ENCODE data around the gene SAMD4B. TPM values are rescaled to one million over a fixed set of nuclear protein-coding genes. Genes with fewer than 3 reads are reported as not detected.

SAMD4B gene
- total and polyA plus RNA-seq, 2 experiments from 2014 or later = 104 to 172 TPM

DNA sequence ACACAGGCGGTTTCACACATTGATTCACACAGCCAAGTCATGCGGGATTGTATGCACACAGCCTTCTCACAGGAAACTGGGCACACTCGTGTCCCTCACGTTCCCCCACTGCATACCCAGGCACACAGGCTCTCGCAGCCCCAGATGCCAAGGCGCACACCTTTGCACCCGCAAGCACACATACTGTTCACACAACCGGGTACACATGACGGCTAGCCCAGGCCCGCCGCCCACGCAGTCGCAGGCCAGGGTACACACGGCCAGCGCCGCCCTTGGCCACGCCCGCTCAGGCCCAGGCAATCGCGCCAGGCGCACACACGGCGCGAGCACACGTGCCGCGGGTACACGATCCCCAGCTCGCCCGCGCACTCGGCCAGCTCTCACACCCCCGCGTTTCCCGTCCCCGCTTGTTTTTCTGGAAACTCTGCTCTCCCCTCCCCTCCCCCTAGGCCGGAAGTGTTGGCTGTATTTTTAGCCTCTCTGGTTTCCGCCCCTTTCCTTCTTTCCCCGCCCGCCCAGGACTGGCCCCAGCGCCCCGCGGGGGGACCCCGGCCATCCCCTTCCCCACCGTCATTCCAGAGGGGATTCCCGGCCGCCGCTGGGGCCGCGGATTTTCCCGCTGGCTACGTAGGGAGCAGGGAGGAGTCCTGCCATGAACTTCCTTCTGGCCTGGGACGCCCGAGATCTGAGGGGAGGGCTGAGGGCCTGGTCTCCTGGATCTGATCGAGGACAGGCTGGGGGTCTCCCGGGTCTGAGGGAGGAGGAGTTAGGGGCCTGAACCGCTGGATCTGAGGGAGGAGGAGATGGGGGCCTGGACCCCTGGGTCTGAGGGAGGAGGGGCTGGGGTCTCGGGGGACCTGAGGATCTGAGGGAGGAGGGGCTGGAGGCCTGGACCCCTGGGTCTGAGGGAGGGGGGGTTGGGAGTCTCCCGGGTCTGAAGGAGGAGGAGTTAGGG, 60.4 kb downstream of the SAMD4B start:
- Mint-ChIP-seq H3K4me1 (peaks cover 46% of the 10 kb centered on the region), H3K4me3 (peak overlapping the region; percentile 85), H3K27ac (peak overlapping the region; percentile 99), H3K36me3 (ENCODE audit: low read depth) (peaks cover 12% of the 10 kb centered on the region), H3K27me3 (ENCODE audit: insufficient read depth, low read depth, poor library complexity) (peaks cover 23% of the 10 kb centered on the region), H3K9me3 (peaks cover 4% of the 10 kb centered on the region; the same call in 1 of the 3 replicates)
- H4K20me1 ChIP-seq (replicated peaks; ENCODE audit: insufficient read depth) = no peaks in the 10 kb centered on the region; the same call in 1 of the 2 replicates
- H3K27ac ChIP-seq (ENCODE audit: low read depth) = peak overlapping the region; percentile 100
- TF ChIP-seq STAT1 (IDR thresholded peaks at IDR 0.05; ENCODE audit: unreplicated experiment) (no peak), ZNF331 (CRISPR knock-in tag; IDR thresholded peaks at IDR 0.05; ENCODE audit: low read depth) (no peak), CREB1 (CRISPR knock-in tag; IDR thresholded peaks at IDR 0.05; ENCODE audit: low read depth) (peak; percentile 80), JUNB (IDR thresholded peaks at IDR 0.05; ENCODE audit: unreplicated experiment) (no peak), EZH2phosphoT487 (IDR thresholded peaks at IDR 0.05; ENCODE audit: unreplicated experiment) (no peak), ZNF114 (CRISPR knock-in tag; IDR thresholded peaks at IDR 0.05) (no peak), POLR2AphosphoS5 (IDR thresholded peaks at IDR 0.05; ENCODE audit: low read depth) (peak; percentile 64), NANOG (IDR thresholded peaks at IDR 0.05; ENCODE audit: borderline replicate concordance) (no peak), EZH2 (IDR thresholded peaks at IDR 0.05; ENCODE audit: low read depth, unreplicated experiment) (no peak)
- TF ChIP-seq, protein P1, sequence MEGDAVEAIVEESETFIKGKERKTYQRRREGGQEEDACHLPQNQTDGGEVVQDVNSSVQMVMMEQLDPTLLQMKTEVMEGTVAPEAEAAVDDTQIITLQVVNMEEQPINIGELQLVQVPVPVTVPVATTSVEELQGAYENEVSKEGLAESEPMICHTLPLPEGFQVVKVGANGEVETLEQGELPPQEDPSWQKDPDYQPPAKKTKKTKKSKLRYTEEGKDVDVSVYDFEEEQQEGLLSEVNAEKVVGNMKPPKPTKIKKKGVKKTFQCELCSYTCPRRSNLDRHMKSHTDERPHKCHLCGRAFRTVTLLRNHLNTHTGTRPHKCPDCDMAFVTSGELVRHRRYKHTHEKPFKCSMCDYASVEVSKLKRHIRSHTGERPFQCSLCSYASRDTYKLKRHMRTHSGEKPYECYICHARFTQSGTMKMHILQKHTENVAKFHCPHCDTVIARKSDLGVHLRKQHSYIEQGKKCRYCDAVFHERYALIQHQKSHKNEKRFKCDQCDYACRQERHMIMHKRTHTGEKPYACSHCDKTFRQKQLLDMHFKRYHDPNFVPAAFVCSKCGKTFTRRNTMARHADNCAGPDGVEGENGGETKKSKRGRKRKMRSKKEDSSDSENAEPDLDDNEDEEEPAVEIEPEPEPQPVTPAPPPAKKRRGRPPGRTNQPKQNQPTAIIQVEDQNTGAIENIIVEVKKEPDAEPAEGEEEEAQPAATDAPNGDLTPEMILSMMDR (conservative IDR thresholded peaks at IDR 0.05; ENCODE audit: low read depth in 2 of 2) = no peak
- TF ChIP-seq, protein P2, sequence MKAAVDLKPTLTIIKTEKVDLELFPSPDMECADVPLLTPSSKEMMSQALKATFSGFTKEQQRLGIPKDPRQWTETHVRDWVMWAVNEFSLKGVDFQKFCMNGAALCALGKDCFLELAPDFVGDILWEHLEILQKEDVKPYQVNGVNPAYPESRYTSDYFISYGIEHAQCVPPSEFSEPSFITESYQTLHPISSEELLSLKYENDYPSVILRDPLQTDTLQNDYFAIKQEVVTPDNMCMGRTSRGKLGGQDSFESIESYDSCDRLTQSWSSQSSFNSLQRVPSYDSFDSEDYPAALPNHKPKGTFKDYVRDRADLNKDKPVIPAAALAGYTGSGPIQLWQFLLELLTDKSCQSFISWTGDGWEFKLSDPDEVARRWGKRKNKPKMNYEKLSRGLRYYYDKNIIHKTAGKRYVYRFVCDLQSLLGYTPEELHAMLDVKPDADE (IDR thresholded peaks at IDR 0.05) = peak; percentile 74
- TF ChIP-seq, protein P3, sequence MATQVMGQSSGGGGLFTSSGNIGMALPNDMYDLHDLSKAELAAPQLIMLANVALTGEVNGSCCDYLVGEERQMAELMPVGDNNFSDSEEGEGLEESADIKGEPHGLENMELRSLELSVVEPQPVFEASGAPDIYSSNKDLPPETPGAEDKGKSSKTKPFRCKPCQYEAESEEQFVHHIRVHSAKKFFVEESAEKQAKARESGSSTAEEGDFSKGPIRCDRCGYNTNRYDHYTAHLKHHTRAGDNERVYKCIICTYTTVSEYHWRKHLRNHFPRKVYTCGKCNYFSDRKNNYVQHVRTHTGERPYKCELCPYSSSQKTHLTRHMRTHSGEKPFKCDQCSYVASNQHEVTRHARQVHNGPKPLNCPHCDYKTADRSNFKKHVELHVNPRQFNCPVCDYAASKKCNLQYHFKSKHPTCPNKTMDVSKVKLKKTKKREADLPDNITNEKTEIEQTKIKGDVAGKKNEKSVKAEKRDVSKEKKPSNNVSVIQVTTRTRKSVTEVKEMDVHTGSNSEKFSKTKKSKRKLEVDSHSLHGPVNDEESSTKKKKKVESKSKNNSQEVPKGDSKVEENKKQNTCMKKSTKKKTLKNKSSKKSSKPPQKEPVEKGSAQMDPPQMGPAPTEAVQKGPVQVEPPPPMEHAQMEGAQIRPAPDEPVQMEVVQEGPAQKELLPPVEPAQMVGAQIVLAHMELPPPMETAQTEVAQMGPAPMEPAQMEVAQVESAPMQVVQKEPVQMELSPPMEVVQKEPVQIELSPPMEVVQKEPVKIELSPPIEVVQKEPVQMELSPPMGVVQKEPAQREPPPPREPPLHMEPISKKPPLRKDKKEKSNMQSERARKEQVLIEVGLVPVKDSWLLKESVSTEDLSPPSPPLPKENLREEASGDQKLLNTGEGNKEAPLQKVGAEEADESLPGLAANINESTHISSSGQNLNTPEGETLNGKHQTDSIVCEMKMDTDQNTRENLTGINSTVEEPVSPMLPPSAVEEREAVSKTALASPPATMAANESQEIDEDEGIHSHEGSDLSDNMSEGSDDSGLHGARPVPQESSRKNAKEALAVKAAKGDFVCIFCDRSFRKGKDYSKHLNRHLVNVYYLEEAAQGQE (IDR thresholded peaks at IDR 0.05; ENCODE audit: unreplicated experiment) = no peak
- TF ChIP-seq, protein P4, sequence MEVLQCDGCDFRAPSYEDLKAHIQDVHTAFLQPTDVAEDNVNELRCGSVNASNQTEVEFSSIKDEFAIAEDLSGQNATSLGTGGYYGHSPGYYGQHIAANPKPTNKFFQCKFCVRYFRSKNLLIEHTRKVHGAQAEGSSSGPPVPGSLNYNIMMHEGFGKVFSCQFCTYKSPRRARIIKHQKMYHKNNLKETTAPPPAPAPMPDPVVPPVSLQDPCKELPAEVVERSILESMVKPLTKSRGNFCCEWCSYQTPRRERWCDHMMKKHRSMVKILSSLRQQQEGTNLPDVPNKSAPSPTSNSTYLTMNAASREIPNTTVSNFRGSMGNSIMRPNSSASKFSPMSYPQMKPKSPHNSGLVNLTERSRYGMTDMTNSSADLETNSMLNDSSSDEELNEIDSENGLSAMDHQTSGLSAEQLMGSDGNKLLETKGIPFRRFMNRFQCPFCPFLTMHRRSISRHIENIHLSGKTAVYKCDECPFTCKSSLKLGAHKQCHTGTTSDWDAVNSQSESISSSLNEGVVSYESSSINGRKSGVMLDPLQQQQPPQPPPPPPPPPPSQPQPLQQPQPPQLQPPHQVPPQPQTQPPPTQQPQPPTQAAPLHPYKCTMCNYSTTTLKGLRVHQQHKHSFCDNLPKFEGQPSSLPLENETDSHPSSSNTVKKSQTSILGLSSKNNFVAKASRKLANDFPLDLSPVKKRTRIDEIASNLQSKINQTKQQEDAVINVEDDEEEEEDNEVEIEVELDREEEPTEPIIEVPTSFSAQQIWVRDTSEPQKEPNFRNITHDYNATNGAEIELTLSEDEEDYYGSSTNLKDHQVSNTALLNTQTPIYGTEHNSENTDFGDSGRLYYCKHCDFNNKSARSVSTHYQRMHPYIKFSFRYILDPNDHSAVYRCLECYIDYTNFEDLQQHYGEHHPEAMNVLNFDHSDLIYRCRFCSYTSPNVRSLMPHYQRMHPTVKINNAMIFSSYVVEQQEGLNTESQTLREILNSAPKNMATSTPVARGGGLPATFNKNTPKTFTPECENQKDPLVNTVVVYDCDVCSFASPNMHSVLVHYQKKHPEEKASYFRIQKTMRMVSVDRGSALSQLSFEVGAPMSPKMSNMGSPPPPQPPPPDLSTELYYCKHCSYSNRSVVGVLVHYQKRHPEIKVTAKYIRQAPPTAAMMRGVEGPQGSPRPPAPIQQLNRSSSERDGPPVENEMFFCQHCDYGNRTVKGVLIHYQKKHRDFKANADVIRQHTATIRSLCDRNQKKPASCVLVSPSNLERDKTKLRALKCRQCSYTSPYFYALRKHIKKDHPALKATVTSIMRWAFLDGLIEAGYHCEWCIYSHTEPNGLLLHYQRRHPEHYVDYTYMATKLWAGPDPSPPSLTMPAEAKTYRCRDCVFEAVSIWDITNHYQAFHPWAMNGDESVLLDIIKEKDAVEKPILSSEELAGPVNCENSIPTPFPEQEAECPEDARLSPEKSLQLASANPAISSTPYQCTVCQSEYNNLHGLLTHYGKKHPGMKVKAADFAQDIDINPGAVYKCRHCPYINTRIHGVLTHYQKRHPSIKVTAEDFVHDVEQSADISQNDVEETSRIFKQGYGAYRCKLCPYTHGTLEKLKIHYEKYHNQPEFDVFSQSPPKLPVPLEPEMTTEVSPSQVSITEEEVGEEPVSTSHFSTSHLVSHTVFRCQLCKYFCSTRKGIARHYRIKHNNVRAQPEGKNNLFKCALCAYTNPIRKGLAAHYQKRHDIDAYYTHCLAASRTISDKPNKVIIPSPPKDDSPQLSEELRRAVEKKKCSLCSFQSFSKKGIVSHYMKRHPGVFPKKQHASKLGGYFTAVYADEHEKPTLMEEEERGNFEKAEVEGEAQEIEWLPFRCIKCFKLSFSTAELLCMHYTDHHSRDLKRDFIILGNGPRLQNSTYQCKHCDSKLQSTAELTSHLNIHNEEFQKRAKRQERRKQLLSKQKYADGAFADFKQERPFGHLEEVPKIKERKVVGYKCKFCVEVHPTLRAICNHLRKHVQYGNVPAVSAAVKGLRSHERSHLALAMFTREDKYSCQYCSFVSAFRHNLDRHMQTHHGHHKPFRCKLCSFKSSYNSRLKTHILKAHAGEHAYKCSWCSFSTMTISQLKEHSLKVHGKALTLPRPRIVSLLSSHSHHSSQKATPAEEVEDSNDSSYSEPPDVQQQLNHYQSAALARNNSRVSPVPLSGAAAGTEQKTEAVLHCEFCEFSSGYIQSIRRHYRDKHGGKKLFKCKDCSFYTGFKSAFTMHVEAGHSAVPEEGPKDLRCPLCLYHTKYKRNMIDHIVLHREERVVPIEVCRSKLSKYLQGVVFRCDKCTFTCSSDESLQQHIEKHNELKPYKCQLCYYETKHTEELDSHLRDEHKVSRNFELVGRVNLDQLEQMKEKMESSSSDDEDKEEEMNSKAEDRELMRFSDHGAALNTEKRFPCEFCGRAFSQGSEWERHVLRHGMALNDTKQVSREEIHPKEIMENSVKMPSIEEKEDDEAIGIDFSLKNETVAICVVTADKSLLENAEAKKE (CRISPR knock-in tag; IDR thresholded peaks at IDR 0.05) = no peak
- H3F3A ChIP-seq (replicated peaks; ENCODE audit: low read depth) = peaks cover 43% of the 10 kb centered on the region; the same call in 1 of the 2 replicates
- peak; percentile 97 for DNase-seq (ENCODE audit: low spot score)
- peaks cover 9% of the 10 kb centered on the region for H3K79me2 ChIP-seq (replicated peaks; ENCODE audit: insufficient read depth)
- peak overlapping the region; percentile 99 for H3K4me3 ChIP-seq
- H3K27me3 ChIP-seq (ENCODE audit: insufficient read depth) = no peaks in the 10 kb centered on the region
- no peak overlapping the region for H2AFZ ChIP-seq
- ATAC-seq = peak; percentile 33
- H3K4me1 ChIP-seq (ENCODE audit: insufficient read depth) = peaks cover 43% of the 10 kb centered on the region
- H3K4me2 ChIP-seq = peak overlapping the region; percentile 91
- no peaks in the 10 kb centered on the region for H3K36me3 ChIP-seq (ENCODE audit: insufficient read depth)
- no peaks in the 10 kb centered on the region for H3K9me2 ChIP-seq (ENCODE audit: insufficient read depth)

Measured in GM23338 (cell line).